ENCODE results near the gene PRKAR2B. TPM values are rescaled to one million over a fixed set of nuclear protein-coding genes. Genes with fewer than 3 reads are reported as not detected.

The PRKAR2B gene
- total RNA-seq, 1 experiment from 2014 or later: 15.1 TPM

DNA sequence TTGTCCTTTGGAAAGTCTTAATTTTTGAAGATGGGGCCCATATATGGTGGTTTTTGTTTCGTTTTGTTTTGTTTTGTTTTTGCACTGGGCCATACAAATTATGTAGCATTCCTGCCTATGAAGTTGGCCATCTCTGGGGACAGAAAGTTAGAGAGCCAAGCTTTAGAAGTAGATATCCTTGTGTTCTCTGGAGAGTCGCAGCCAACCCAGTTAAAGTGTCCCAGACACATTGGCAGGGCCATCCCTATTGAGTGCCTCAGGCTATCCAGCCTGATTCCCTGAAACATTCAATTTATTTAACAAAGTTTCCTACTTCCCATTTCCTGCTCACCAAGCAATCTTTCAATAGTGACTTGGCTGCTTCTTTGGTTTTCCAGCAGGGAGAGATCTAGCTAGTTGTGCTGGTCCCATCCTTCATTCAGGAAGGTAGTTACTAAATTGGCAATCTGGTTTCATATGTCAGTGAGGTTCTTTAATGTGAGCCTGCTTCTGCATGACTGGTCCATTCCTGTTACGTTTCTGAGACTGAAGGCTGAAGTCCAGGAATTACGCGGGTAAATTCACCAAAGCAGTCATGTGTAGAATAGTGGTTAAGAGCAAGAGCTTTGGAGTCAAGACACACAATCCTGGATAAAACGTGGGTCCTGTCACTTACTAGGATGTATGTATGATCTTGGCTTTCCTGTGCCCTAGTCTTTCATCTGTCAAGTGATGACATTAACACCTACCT is 75.0 kb downstream of the PRKAR2B start:
- Histone ChIP-seq H3K4me2 (ENCODE audit: low read length) (no peak overlapping the region), H3K4me1 (ENCODE audit: control insufficient read depth in 1 of 2, insufficient read depth in 2 of 2, low read length in 2 of 2) (no peaks in the 10 kb centered on the region), H2AFZ (ENCODE audit: low read depth, low read length, poor library complexity, severe bottlenecking) (no peak overlapping the region), H3K4me3 (replicated peaks in 1 of 2; ENCODE audit: low read depth in 1 of 2, low read length in 2 of 2) (no peak overlapping the region), H3K27ac (ENCODE audit: low read depth, low read length) (no peak overlapping the region), H3K9me3 (ENCODE audit: control insufficient read depth in 1 of 2, insufficient read depth in 1 of 2, low read depth in 1 of 2, low read length in 2 of 2) (no peaks in the 10 kb centered on the region), H3K9me2 (ENCODE audit: insufficient read depth) (no peaks in the 10 kb centered on the region), H3K9ac (ENCODE audit: low read length) (no peak overlapping the region), H4K20me1 (ENCODE audit: insufficient read depth) (no peaks in the 10 kb centered on the region), H3K36me3 (ENCODE audit: control insufficient read depth in 1 of 2, insufficient read depth in 2 of 2, low read length in 2 of 2) (no peaks in the 10 kb centered on the region), H3K27me3 (ENCODE audit: insufficient read depth, low read length) (no peaks in the 10 kb centered on the region), H3K79me2 (ENCODE audit: insufficient read depth, low read length) (no peaks in the 10 kb centered on the region)
- ChIA-PET CTCF (no interaction called here), RAD21 (ENCODE audit: low non-redundant PET in 1 of 2, low total read pairs in 2 of 2, uncharacterized antibody in 2 of 2, unreplicated experiment in 2 of 2) (no interaction called here), POLR2A (no interaction called here)
- ATAC-seq: no peak
- intact Hi-C loops (cut with micrococcal nuclease): no loop called here
- no TSS peak for BruUV-seq (replicated peaks)
- DNase-seq (ENCODE audit: low read depth, low spot score): no peak
- TF ChIP-seq CEBPB (IDR thresholded peaks at IDR 0.05; ENCODE audit: low read depth) (no peak), ELF1 (IDR thresholded peaks at IDR 0.05; ENCODE audit: borderline replicate concordance, low read depth) (no peak), FOSL1 (IDR thresholded peaks at IDR 0.05; ENCODE audit: low read depth) (no peak), SP1 (IDR thresholded peaks at IDR 0.05; ENCODE audit: low read depth) (no peak), JUND (IDR thresholded peaks at IDR 0.05) (no peak), POLR2A (IDR thresholded peaks at IDR 0.05; ENCODE audit: borderline replicate concordance, extremely low read depth, insufficient read depth, insufficient read length) (no peak), CBX3 (IDR thresholded peaks at IDR 0.05; ENCODE audit: low read depth) (no peak), MAX (IDR thresholded peaks at IDR 0.05) (no peak), TCF7L2 (IDR thresholded peaks at IDR 0.05; ENCODE audit: borderline replicate concordance, extremely low read depth, insufficient read depth, insufficient read length) (no peak), SIN3A (IDR thresholded peaks at IDR 0.05; ENCODE audit: low read depth) (no peak), POLR2AphosphoS5 (IDR thresholded peaks at IDR 0.05; ENCODE audit: low read depth, low read length) (no peak), EZH2phosphoT487 (IDR thresholded peaks at IDR 0.05; ENCODE audit: borderline replicate concordance) (no peak), SRF (IDR thresholded peaks at IDR 0.05; ENCODE audit: low read depth) (no peak), EZH2 (IDR thresholded peaks at IDR 0.05) (no peak)
- TF ChIP-seq, protein P1, sequence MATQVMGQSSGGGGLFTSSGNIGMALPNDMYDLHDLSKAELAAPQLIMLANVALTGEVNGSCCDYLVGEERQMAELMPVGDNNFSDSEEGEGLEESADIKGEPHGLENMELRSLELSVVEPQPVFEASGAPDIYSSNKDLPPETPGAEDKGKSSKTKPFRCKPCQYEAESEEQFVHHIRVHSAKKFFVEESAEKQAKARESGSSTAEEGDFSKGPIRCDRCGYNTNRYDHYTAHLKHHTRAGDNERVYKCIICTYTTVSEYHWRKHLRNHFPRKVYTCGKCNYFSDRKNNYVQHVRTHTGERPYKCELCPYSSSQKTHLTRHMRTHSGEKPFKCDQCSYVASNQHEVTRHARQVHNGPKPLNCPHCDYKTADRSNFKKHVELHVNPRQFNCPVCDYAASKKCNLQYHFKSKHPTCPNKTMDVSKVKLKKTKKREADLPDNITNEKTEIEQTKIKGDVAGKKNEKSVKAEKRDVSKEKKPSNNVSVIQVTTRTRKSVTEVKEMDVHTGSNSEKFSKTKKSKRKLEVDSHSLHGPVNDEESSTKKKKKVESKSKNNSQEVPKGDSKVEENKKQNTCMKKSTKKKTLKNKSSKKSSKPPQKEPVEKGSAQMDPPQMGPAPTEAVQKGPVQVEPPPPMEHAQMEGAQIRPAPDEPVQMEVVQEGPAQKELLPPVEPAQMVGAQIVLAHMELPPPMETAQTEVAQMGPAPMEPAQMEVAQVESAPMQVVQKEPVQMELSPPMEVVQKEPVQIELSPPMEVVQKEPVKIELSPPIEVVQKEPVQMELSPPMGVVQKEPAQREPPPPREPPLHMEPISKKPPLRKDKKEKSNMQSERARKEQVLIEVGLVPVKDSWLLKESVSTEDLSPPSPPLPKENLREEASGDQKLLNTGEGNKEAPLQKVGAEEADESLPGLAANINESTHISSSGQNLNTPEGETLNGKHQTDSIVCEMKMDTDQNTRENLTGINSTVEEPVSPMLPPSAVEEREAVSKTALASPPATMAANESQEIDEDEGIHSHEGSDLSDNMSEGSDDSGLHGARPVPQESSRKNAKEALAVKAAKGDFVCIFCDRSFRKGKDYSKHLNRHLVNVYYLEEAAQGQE (IDR thresholded peaks at IDR 0.05; ENCODE audit: low read depth): no peak
- TF ChIP-seq, protein P2, sequence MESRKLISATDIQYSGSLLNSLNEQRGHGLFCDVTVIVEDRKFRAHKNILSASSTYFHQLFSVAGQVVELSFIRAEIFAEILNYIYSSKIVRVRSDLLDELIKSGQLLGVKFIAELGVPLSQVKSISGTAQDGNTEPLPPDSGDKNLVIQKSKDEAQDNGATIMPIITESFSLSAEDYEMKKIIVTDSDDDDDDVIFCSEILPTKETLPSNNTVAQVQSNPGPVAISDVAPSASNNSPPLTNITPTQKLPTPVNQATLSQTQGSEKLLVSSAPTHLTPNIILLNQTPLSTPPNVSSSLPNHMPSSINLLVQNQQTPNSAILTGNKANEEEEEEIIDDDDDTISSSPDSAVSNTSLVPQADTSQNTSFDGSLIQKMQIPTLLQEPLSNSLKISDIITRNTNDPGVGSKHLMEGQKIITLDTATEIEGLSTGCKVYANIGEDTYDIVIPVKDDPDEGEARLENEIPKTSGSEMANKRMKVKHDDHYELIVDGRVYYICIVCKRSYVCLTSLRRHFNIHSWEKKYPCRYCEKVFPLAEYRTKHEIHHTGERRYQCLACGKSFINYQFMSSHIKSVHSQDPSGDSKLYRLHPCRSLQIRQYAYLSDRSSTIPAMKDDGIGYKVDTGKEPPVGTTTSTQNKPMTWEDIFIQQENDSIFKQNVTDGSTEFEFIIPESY (IDR thresholded peaks at IDR 0.05; ENCODE audit: extremely low read depth, insufficient replicate concordance, low read length): no peak
- TF ChIP-seq, protein P3, sequence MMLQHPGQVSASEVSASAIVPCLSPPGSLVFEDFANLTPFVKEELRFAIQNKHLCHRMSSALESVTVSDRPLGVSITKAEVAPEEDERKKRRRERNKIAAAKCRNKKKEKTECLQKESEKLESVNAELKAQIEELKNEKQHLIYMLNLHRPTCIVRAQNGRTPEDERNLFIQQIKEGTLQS (IDR thresholded peaks at IDR 0.05): no peak
